NCI-H1092 (cell line): ENCODE results near the gene ZNF225.
"Not testable (repeated sequence)": the region's sequence is repeated elsewhere in the genome, so short reads cannot be mapped to it uniquely, and the experiment has no call there.

ENCODE experiments used
- DNase-seq: peaks from one replicate; lab custom pipeline; 2025; lab: John Stamatoyannopoulos, UW

ZNF225 gene

GRCh38 chr19:44163789-44164188 lies 50.6 kb downstream of the ZNF225 start:
- DNase-seq, result no peak

- DNase-seq, result no peak
These were observed 51.1 kb downstream of the ZNF225 start for GRCh38 chr19:44164327-44164672.

DNA sequence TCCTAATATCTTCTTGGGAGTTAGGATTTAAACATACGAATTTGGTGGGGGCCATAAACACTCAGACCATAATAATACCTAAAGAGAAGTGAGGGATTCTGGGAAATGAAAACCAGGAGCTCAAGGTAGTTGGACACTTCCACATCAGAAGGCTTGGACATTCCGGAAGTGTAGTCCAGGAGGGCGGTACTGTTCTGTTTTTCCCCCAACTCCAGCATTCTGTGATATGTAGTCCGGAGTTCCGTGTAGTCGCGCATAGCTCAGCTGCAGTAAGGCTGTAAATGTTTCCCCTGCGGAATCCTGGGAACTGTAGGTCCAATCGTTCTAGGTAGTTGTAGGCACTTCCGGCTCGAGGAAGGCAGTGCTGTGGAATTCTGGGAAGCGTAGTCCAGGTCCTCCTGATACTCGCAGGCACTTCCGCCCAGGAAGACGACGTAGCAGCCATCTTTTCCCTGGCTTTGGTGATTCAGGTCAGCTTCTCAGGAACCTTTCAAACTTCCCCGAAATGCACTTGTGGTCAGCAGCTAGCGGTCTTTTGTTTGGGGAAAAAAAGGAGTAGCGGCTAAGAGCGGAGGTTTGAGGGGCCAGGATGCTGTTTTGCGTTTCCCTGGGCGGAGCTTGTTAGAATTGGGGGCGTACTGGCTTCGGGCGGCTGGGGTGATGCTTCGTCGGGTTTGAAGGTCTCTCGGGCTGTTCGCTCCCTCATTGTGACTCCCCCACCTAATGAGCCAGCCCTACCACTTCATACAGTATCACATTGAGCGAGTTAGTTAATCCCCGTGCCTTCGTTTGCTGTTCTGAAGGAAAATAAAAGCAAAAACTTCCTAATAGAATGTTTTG lies 51.7 kb downstream of the ZNF225 start, which contains the start of gene ZNF226:
TSS of gene ZNF226 (plus strand) at position 428 of the 840 bp plus-strand sequence. CDS start 4,981 bp downstream, outside the sequence.
- peak; percentile 91 for DNase-seq

GRCh38 chr19:44170660-44171059 lies 57.5 kb downstream of the ZNF225 start:
- DNase-seq, result not testable (repeated sequence)

DNA sequence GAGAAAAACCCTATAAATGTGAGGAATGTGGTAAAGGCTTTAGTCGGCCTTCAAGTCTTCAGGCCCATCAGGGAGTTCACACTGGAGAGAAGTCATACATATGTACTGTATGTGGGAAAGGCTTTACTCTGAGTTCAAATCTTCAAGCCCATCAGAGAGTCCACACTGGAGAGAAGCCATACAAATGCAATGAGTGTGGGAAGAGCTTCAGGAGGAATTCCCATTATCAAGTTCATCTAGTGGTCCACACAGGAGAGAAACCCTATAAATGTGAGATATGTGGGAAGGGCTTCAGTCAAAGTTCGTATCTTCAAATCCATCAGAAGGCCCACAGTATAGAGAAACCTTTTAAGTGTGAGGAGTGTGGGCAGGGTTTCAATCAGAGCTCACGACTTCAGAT lies 63.4 kb downstream of the ZNF225 start:
- no peak for DNase-seq

GRCh38 chr19:44180968-44181367 lies 67.8 kb downstream of the ZNF225 start:
- no peak for DNase-seq

- no peak for DNase-seq
These were observed 68.9 kb downstream of the ZNF225 start for GRCh38 chr19:44182145-44182544.
